Lower lobe of right lung (tissue), 2 donors: ENCODE data around the gene PRDX2. TPM values are rescaled to one million over a fixed set of nuclear protein-coding genes. Genes with fewer than 3 reads are reported as not detected.

Experiments used
- ATAC-seq, 2 donors: fragments of 200-7000 bp; cut with Tn5 transposase; one replicate each; pipeline ENCODE4 v1.9.1; 2020 to 2022; ENCODE audit warnings: mild to moderate bottlenecking in 2 of 2, moderate library complexity in 2 of 2
- DNase-seq: peaks from one replicate; pipeline ENCODE4 v3.0.0-alpha.2; 2020
- H3K27ac ChIP-seq: fragments of 200-600 bp; one replicate; pipeline ENCODE4 v1.8.0; 2022
- H3K27me3 ChIP-seq: fragments of 200-600 bp; one replicate; pipeline ENCODE4 v1.8.0; 2022; ENCODE audit warnings: low read depth
- H3K36me3 ChIP-seq: fragments of 200-600 bp; one replicate; pipeline ENCODE4 v1.8.0; 2022; ENCODE audit warnings: mild to moderate bottlenecking
- H3K4me1 ChIP-seq: fragments of 200-600 bp; one replicate; pipeline ENCODE4 v1.8.0; 2022
- H3K4me3 ChIP-seq: fragments of 200-600 bp; one replicate; pipeline ENCODE4 v1.8.0; 2022; ENCODE audit warnings: mild to moderate bottlenecking
- H3K9me3 ChIP-seq: fragments of 200-600 bp; one replicate; pipeline ENCODE4 v1.8.0; 2022
- CTCF ChIP-seq: fragments of 200-600 bp; IDR thresholded peaks from one replicate; pipeline ENCODE4 v1.8.0; 2022; ENCODE audit warnings: antibody characterized with exemption, mild to moderate bottlenecking
- intact Hi-C: fragments of 100-400 bp; cut with DNase I; formaldehyde crosslinking; loops from one replicate; pipeline ENCODE4 v1.11.0; 2022
- total RNA-seq: library from RNA; stranded (reverse); fragmentation: NEBNext Ultra II Directional; extraction: Animal tissue kit (Norgen Biotek cat#: 25700); gene quantifications from one replicate; pipeline ENCODE4 v1.2.1, GENCODE V29; 2021
- donor health status: DM: no; HTN: yes; CAD: no; lungs with severe emphysema.

The PRDX2 gene
- total RNA-seq, 1 donor from 2014 or later, result 101 TPM

GRCh38 chr19:12767666-12768065, 33.9 kb downstream of the PRDX2 start:
- H3K36me3 ChIP-seq, result peaks cover 40% of the 10 kb centered on the region
- DNase-seq (no peak), ATAC-seq (no peak)
- peaks cover 5% of the 10 kb centered on the region for H3K4me1 ChIP-seq
- H3K9me3 ChIP-seq, result no peaks in the 10 kb centered on the region
- no peaks in the 10 kb centered on the region for H3K27me3 ChIP-seq
- intact Hi-C loops, result loop anchor here (10.0 kb wide), 1 partner anchor 77 kb away; no protein-coding TSS in a partner anchor
- H3K4me3 ChIP-seq, result no peak overlapping the region
- no peak overlapping the region for H3K27ac ChIP-seq
- no peak for TF ChIP-seq CTCF

GRCh38 chr19:12767150-12767549, 34.5 kb downstream of the PRDX2 start:
- ATAC-seq (no peak), DNase-seq (no peak)
- intact Hi-C loops, result loop anchor here (10.0 kb wide), 1 partner anchor 78 kb away; no protein-coding TSS in a partner anchor
- TF ChIP-seq CTCF, result no peak
- H3K4me3 ChIP-seq, result no peak overlapping the region
- no peaks in the 10 kb centered on the region for H3K27me3 ChIP-seq
- peaks cover 5% of the 10 kb centered on the region for H3K4me1 ChIP-seq
- no peaks in the 10 kb centered on the region for H3K9me3 ChIP-seq
- H3K27ac ChIP-seq, result no peak overlapping the region
- H3K36me3 ChIP-seq, result peaks cover 45% of the 10 kb centered on the region

- peaks cover 43% of the 10 kb centered on the region for H3K36me3 ChIP-seq
- peaks cover 5% of the 10 kb centered on the region for H3K4me1 ChIP-seq
- intact Hi-C loops, result loop anchor here (10.0 kb wide), 1 partner anchor 79 kb away; no protein-coding TSS in a partner anchor
- no peaks in the 10 kb centered on the region for H3K9me3 ChIP-seq
- peak overlapping the region; percentile 59 for H3K4me3 ChIP-seq
- peak; percentile 83 to 93 for ATAC-seq
- H3K27me3 ChIP-seq, result no peaks in the 10 kb centered on the region
- peak; percentile 96 for TF ChIP-seq CTCF
- DNase-seq, result peak; percentile 93
- peak overlapping the region; percentile 44 for H3K27ac ChIP-seq
Observed at GRCh38 chr19:12766051-12766521, 35.5 kb downstream of the PRDX2 start.

GRCh38 chr19:12764698-12765097, 36.9 kb downstream of the PRDX2 start:
- Histone ChIP-seq H3K9me3 (no peaks in the 10 kb centered on the region), H3K27me3 (no peaks in the 10 kb centered on the region), H3K4me3 (no peak overlapping the region), H3K36me3 (peaks cover 39% of the 10 kb centered on the region), H3K4me1 (peaks cover 5% of the 10 kb centered on the region), H3K27ac (no peak overlapping the region)
- no peak for TF ChIP-seq CTCF
- no peak for ATAC-seq
- no peak for DNase-seq
- intact Hi-C loops, result loop anchor here (10.0 kb wide), 1 partner anchor 80 kb away; no protein-coding TSS in a partner anchor

- ATAC-seq, result no peak
- DNase-seq, result no peak
Observed at GRCh38 chr19:12763100-12763499, 38.5 kb downstream of the PRDX2 start.

More at GRCh38 chr19:12763100-12763499, 38.5 kb downstream of the PRDX2 start:
- no peak for TF ChIP-seq CTCF
- H3K27ac ChIP-seq, result no peak overlapping the region
- no peak overlapping the region for H3K4me3 ChIP-seq
- intact Hi-C loops, result loop anchor here (10.0 kb wide), 1 partner anchor 82 kb away; no protein-coding TSS in a partner anchor
- no peaks in the 10 kb centered on the region for H3K9me3 ChIP-seq
- H3K36me3 ChIP-seq, result peaks cover 37% of the 10 kb centered on the region
- H3K27me3 ChIP-seq, result no peaks in the 10 kb centered on the region
- peaks cover 5% of the 10 kb centered on the region for H3K4me1 ChIP-seq
